ENCODE data around the gene LRTM2. TPM values are rescaled to one million over a fixed set of nuclear protein-coding genes. Genes with fewer than 3 reads are reported as not detected.
A peak's percentile ranks its signal among the peaks of the same experiment; 100 is the strongest.

LRTM2 gene
- total and polyA plus RNA-seq, 4 donors = not detected

GRCh38 chr12:1830981-1831963 is 10.9 kb downstream of the LRTM2 start:
- peak; percentile 54 for DNase-seq (ENCODE audit: low spot score)
- TF ChIP-seq REST (IDR thresholded peaks at IDR 0.05) (peak; percentile 99), NR2F2 (IDR thresholded peaks at IDR 0.05) (no peak)
- no peaks in the 10 kb centered on the region for H3K9me3 ChIP-seq (ENCODE audit: control insufficient read depth in 4 of 4, low read length in 3 of 4)
- no peaks in the 10 kb centered on the region for H3K4me1 ChIP-seq (ENCODE audit: control insufficient read depth in 4 of 4, insufficient read depth in 4 of 4, low read length in 3 of 4)
- no peak overlapping the region for H3K27ac ChIP-seq (ENCODE audit: low read depth in 1 of 2, low read length in 2 of 2)
- H3K4me3 ChIP-seq (ENCODE audit: low read depth in 1 of 3, low read length in 3 of 3) = no peak overlapping the region
- 14% methylated on average over 34 of the region's 34 CpGs for WGBS
- H3K27me3 ChIP-seq (ENCODE audit: control insufficient read depth in 4 of 4, insufficient read depth in 4 of 4, low read length in 3 of 4) = peaks cover 0 to 5% (median 2%) of the 10 kb centered on the region in 4 donors
- H3K9ac ChIP-seq (ENCODE audit: low read depth in 1 of 2, low read length in 2 of 2) = no peak overlapping the region
- H3K36me3 ChIP-seq (ENCODE audit: control insufficient read depth in 4 of 4, insufficient read depth in 3 of 4, low read depth in 1 of 4, low read length in 3 of 4) = no peaks in the 10 kb centered on the region

GRCh38 chr12:1832801-1833595 is 12.6 kb downstream of the LRTM2 start:
- TF ChIP-seq RXRA (IDR thresholded peaks at IDR 0.05) (no peak), MAX (IDR thresholded peaks at IDR 0.05) (no peak), FOXA2 (IDR thresholded peaks at IDR 0.05) (no peak), REST (IDR thresholded peaks at IDR 0.05) (no peak), ZBTB33 (IDR thresholded peaks at IDR 0.05) (no peak), TAF1 (conservative IDR thresholded peaks at IDR 0.05) (no peak), ATF3 (IDR thresholded peaks at IDR 0.05) (no peak), HNF4G (IDR thresholded peaks at IDR 0.05) (no peak), JUND (IDR thresholded peaks at IDR 0.05) (no peak), GABPA (IDR thresholded peaks at IDR 0.05 in 1 of 2, conservative IDR thresholded peaks at IDR 0.05 in 1 of 2) (no peak), NR2F2 (IDR thresholded peaks at IDR 0.05) (no peak), FOXA1 (IDR thresholded peaks at IDR 0.05) (no peak), SP1 (IDR thresholded peaks at IDR 0.05) (no peak), CTCF (IDR thresholded peaks at IDR 0.05; ENCODE audit: low read depth, low read length, missing input control) (no peak), EGR1 (IDR thresholded peaks at IDR 0.05; ENCODE audit: low read depth in 2 of 2) (no peak), YY1 (IDR thresholded peaks at IDR 0.05) (no peak)
- Histone ChIP-seq H3K4me3 (ENCODE audit: low read depth in 1 of 3, low read length in 3 of 3) (no peak overlapping the region), H3K27ac (ENCODE audit: low read depth in 1 of 2, low read length in 2 of 2) (no peak overlapping the region), H3K27me3 (ENCODE audit: control insufficient read depth in 4 of 4, insufficient read depth in 4 of 4, low read length in 3 of 4) (peaks cover 0 to 5% (median 2%) of the 10 kb centered on the region in 4 donors), H3K9ac (ENCODE audit: low read depth in 1 of 2, low read length in 2 of 2) (no peak overlapping the region), H3K36me3 (ENCODE audit: control insufficient read depth in 4 of 4, insufficient read depth in 3 of 4, low read depth in 1 of 4, low read length in 3 of 4) (no peaks in the 10 kb centered on the region), H3K9me3 (ENCODE audit: control insufficient read depth in 4 of 4, low read length in 3 of 4) (no peaks in the 10 kb centered on the region), H3K4me1 (ENCODE audit: control insufficient read depth in 4 of 4, insufficient read depth in 4 of 4, low read length in 3 of 4) (no peaks in the 10 kb centered on the region)
- no peak for DNase-seq (ENCODE audit: low spot score)
- WGBS = 76% methylated on average over 17 of the region's 17 CpGs

Data from liver (tissue), 9 donors.